Breast epithelium (tissue), 4 donors: ENCODE results near the gene PDP2. TPM values are rescaled to one million over a fixed set of nuclear protein-coding genes. Genes with fewer than 3 reads are reported as not detected.
A peak's percentile ranks its signal among the peaks of the same experiment; 100 is the strongest.

ENCODE experiments used
- DNase-seq, 2 donors: peaks; one replicate each; pipeline ENCODE4 v3.0.0-alpha.2; 2019; ENCODE audit warnings: low spot score in 2 of 2
- H3K27ac ChIP-seq, 2 donors: fragments of 200-600 bp; sonication (generic) in 1 of 2; one replicate each; pipeline ENCODE4 v1.5.1; 2016 to 2019; ENCODE audit warnings: mild to moderate bottlenecking in 1 of 2
- H3K27me3 ChIP-seq, 2 donors: fragments of 200-600 bp; sonication (generic) in 1 of 2; one replicate each; pipeline versions ENCODE4 v1.5.1 to v1.6.0; 2017 to 2019; ENCODE audit warnings: control low read depth in 1 of 2, mild to moderate bottlenecking in 1 of 2
- H3K36me3 ChIP-seq: fragments of 200-600 bp; one replicate; pipeline ENCODE4 v1.5.1; 2019
- H3K4me1 ChIP-seq, 2 donors: fragments of 200-600 bp; sonication (generic); one replicate each; pipeline ENCODE4 v1.5.1; 2016 to 2019; ENCODE audit warnings: control low read depth in 1 of 2
- H3K4me3 ChIP-seq, 3 donors: fragments of 200-600 bp; sonication (generic); 1 replicate in 2 of 3; 2 replicates in 1 of 3; pipeline ENCODE4 v1.5.1; 2016 to 2019; ENCODE audit warnings: mild to moderate bottlenecking in 3 of 3, moderate library complexity in 2 of 3
- H3K9me3 ChIP-seq, 2 donors: fragments of 200-600 bp; sonication (generic) in 1 of 2; one replicate each; pipeline ENCODE4 v1.5.1; 2016 to 2019; ENCODE audit warnings: control low read depth in 1 of 2
- POLR2A ChIP-seq: fragments of 450-650 bp; IDR thresholded peaks from one replicate; pipeline ENCODE4 v1.6.1; 2016; ENCODE audit warnings: antibody characterized with exemption, mild to moderate bottlenecking, moderate library complexity
- POLR2AphosphoS5 ChIP-seq, 3 donors: sonication (generic); formaldehyde crosslinking; IDR thresholded peaks; one replicate each; pipeline ENCODE4 v1.6.1; 2017; ENCODE audit warnings: antibody characterized with exemption in 3 of 3
- intact Hi-C: fragments of 100-400 bp; cut with DNase I; formaldehyde crosslinking; loops from one replicate; pipeline ENCODE4 v1.15.1; 2023; ENCODE audit warnings: low total_unique reads
- total RNA-seq, 3 donors: library from RNA; depleted of rRNA; stranded (reverse); fragments of >200 nt; gene quantifications; one replicate each; pipeline ENCODE4 v1.1.0, GENCODE V29; 2016
- TF ChIP-seq, protein P1 (sequence below), 3 donors: fragments of 450-650 bp; IDR thresholded peaks; one replicate each; pipeline ENCODE4 v1.5.1; 2016 to 2017; ENCODE audit warnings: antibody characterized with exemption in 3 of 3, mild to moderate bottlenecking in 3 of 3, moderate library complexity in 3 of 3

The PDP2 gene
- total RNA-seq, 3 donors from 2014 or later = 8.8 to 18.6 (median 9.4) TPM

GRCh38 chr16:66928702-66929388 is 48.5 kb downstream of the PDP2 start:
- Histone ChIP-seq H3K4me1 (peaks cover 6% of the 10 kb centered on the region in 2 donors), H3K36me3 (no peaks in the 10 kb centered on the region), H3K9me3 (no peaks in the 10 kb centered on the region), H3K27ac (no peak overlapping the region), H3K4me3 (no peak overlapping the region), H3K27me3 (peaks cover 0 to 3% of the 10 kb centered on the region in 2 donors)
- DNase-seq = no peak
- no peak for TF ChIP-seq POLR2AphosphoS5 (IDR thresholded peaks at IDR 0.05)
- TF ChIP-seq, protein P1, sequence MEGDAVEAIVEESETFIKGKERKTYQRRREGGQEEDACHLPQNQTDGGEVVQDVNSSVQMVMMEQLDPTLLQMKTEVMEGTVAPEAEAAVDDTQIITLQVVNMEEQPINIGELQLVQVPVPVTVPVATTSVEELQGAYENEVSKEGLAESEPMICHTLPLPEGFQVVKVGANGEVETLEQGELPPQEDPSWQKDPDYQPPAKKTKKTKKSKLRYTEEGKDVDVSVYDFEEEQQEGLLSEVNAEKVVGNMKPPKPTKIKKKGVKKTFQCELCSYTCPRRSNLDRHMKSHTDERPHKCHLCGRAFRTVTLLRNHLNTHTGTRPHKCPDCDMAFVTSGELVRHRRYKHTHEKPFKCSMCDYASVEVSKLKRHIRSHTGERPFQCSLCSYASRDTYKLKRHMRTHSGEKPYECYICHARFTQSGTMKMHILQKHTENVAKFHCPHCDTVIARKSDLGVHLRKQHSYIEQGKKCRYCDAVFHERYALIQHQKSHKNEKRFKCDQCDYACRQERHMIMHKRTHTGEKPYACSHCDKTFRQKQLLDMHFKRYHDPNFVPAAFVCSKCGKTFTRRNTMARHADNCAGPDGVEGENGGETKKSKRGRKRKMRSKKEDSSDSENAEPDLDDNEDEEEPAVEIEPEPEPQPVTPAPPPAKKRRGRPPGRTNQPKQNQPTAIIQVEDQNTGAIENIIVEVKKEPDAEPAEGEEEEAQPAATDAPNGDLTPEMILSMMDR (IDR thresholded peaks at IDR 0.05) = no peak
- no peak for TF ChIP-seq POLR2A
- intact Hi-C loops = no loop called here

DNA sequence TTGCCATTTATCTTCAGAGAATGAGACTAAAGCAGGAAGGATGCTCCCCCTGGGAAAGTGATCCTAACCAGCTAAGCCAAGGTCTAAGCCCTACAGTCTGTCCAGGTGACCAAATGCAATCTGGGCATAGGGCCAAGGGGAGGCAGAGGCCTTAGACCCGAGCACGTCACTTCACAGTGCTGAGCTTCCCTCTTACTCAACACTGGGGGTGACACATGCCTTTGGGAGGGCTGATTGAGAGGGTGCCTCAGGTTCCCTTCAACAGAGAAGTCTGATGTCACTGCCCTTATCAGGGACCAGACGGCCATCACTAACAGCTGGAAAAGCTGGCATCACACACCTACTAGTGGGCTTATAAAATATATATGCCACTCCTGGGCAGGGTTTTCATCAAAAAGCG is 49.9 kb downstream of the PDP2 start:
- Histone ChIP-seq H3K9me3 (no peaks in the 10 kb centered on the region), H3K36me3 (no peaks in the 10 kb centered on the region), H3K27me3 (no peaks in the 10 kb centered on the region), H3K27ac (no peak overlapping the region), H3K4me1 (peaks cover 3 to 6% of the 10 kb centered on the region in 2 donors), H3K4me3 (no peak overlapping the region)
- DNase-seq = no peak
- intact Hi-C loops = no loop called here
- TF ChIP-seq POLR2AphosphoS5 (IDR thresholded peaks at IDR 0.05) (no peak), POLR2A (no peak)
- TF ChIP-seq, protein P1 (IDR thresholded peaks at IDR 0.05) = no peak

GRCh38 chr16:66931665-66932064 is 51.4 kb downstream of the PDP2 start:
- peaks cover 11 to 19% of the 10 kb centered on the region in 2 donors for H3K4me1 ChIP-seq
- H3K9me3 ChIP-seq = no peaks in the 10 kb centered on the region
- no peak overlapping the region for H3K27ac ChIP-seq
- intact Hi-C loops = no loop called here
- no peak for TF ChIP-seq POLR2A
- TF ChIP-seq, protein P1 (IDR thresholded peaks at IDR 0.05) = no peak
- no peak for TF ChIP-seq POLR2AphosphoS5 (IDR thresholded peaks at IDR 0.05)
- DNase-seq = no peak
- H3K36me3 ChIP-seq = no peaks in the 10 kb centered on the region
- no peak overlapping the region for H3K4me3 ChIP-seq
- H3K27me3 ChIP-seq = no peaks in the 10 kb centered on the region

DNA sequence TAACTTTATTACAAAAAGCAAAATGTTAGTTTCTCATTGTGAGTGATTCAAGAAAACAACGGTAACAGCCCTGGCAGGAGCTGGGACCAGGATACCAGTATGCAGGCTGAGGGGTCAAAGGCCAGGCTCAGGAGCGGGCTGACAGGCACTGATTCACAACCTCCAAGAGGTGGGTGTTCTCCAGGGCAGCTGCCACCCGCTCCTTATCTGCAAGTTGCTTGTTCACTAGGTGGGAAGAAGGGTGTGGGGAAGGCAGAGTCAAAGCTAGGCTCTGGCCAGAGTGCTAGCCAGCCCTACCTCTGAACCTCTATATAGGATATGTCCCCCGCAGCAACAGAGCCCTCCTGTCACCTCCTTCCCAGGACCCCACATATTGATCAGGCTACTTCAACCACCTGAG is 51.8 kb downstream of the PDP2 start:
- Histone ChIP-seq H3K4me3 (no peak overlapping the region), H3K27ac (no peak overlapping the region), H3K9me3 (no peaks in the 10 kb centered on the region), H3K4me1 (peaks cover 11 to 21% of the 10 kb centered on the region in 2 donors), H3K36me3 (no peaks in the 10 kb centered on the region), H3K27me3 (no peaks in the 10 kb centered on the region)
- TF ChIP-seq, protein P1 (IDR thresholded peaks at IDR 0.05) = no peak
- intact Hi-C loops = no loop called here
- no peak for DNase-seq

DNA sequence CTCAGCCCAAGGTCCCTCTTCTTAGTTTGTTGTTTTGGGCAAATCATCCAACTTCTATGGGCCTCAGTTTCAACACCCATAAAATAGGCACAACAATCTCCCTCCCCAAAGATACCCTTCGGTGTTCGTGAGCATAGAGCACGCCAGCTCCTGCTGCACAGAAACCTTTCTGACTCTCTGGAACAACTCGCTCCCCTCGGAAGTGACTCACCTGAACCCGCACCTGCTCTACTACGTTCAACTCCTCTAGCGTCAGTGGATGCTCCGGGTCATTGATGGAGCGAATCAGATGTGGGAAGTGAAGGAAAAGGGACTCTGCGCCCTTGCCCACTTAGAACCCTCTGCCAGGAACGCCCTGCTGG is 53.4 kb downstream of the PDP2 start:
- Histone ChIP-seq H3K4me1 (peaks cover 11 to 21% of the 10 kb centered on the region in 2 donors), H3K9me3 (no peaks in the 10 kb centered on the region), H3K27me3 (no peaks in the 10 kb centered on the region), H3K36me3 (no peaks in the 10 kb centered on the region), H3K4me3 (peak overlapping the region; percentile 89 to 99 (median 90)), H3K27ac (peak overlapping the region; percentile 94 to 95)
- intact Hi-C loops = no loop called here
- no peak for DNase-seq
- no peak for TF ChIP-seq POLR2A
- TF ChIP-seq POLR2AphosphoS5 (IDR thresholded peaks at IDR 0.05) = no peak
- TF ChIP-seq, protein P1 (IDR thresholded peaks at IDR 0.05) = no peak
